Stimulated activated effector memory CD8-positive, alpha-beta T cell treated with anti-CD3 and anti-CD28 coated beads, Interleukin-12 subunit alpha, Interleukin-12 subunit beta, amount 100 ng/mL, for 72 hours (primary cell): ENCODE results near the gene KLHL22.
A peak's percentile ranks its signal among the peaks of the same experiment; 100 is the strongest.

Experiments used
- ATAC-seq: fragments of 150-1000 bp; cut with Tn5 transposase; 2 replicates; pipeline ENCODE4 v1.10.0; 2021
- DNase-seq, 2 donors: peaks; one replicate each; pipeline ENCODE4 v3.0.0; 2021 to 2022; ENCODE audit warnings: low spot score in 2 of 2
- H3K27ac Mint-ChIP-seq: one replicate; pipeline ENCODE4 v1.8.0; 2022; ENCODE audit warnings: mild to moderate bottlenecking, mixed read lengths
- H3K36me3 Mint-ChIP-seq: one replicate; pipeline ENCODE4 v1.8.0; 2022; ENCODE audit warnings: mild to moderate bottlenecking, mixed read lengths
- H3K4me1 Mint-ChIP-seq: one replicate; pipeline ENCODE4 v1.8.0; 2022; ENCODE audit warnings: mixed read lengths
- H3K4me3 Mint-ChIP-seq: one replicate; pipeline ENCODE4 v1.8.0; 2022; ENCODE audit warnings: mild to moderate bottlenecking, mixed read lengths
- H3K9me3 Mint-ChIP-seq: one replicate; pipeline ENCODE4 v1.8.0; 2022; ENCODE audit warnings: mixed read lengths

KLHL22 gene

GRCh38 chr22:20439928-20440575 is 55.5 kb downstream of the KLHL22 start:
- H3K4me3 Mint-ChIP-seq: no peak overlapping the region
- no peak for ATAC-seq
- H3K9me3 Mint-ChIP-seq: no peaks in the 10 kb centered on the region
- no peak for DNase-seq
- no peak overlapping the region for H3K27ac Mint-ChIP-seq
- H3K4me1 Mint-ChIP-seq: peaks cover 24% of the 10 kb centered on the region
- H3K36me3 Mint-ChIP-seq: peaks cover 13% of the 10 kb centered on the region

DNA sequence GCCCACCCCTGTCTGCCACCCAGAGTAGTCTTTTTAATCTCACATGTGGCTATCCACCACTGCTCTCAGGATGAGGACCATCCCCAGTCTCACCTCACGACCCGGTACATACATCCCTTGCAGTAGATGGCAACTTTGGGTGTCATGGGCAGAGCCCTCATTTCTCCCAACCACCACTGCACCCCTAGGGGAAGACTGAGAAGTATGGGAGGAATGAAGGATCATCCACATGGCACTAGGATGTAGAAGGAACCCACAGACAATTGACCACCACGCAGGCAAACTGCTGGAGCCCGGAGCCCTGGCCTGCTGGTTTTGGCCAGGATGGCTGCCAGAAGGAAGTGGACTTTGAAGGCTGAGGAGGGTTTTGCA is 56.1 kb downstream of the KLHL22 start:
- Mint-ChIP-seq H3K4me3 (no peak overlapping the region), H3K9me3 (no peaks in the 10 kb centered on the region), H3K27ac (no peak overlapping the region), H3K4me1 (peaks cover 24% of the 10 kb centered on the region), H3K36me3 (peaks cover 7% of the 10 kb centered on the region)
- DNase-seq (no peak), ATAC-seq (no peak)

- H3K9me3 Mint-ChIP-seq: no peaks in the 10 kb centered on the region
- H3K27ac Mint-ChIP-seq: no peak overlapping the region
- peaks cover 24% of the 10 kb centered on the region for H3K4me1 Mint-ChIP-seq
- DNase-seq (no peak), ATAC-seq (no peak)
- peak overlapping the region; percentile 79 for H3K4me3 Mint-ChIP-seq
- peaks cover under 1% of the 10 kb centered on the region for H3K36me3 Mint-ChIP-seq
These were observed 56.7 kb downstream of the KLHL22 start for GRCh38 chr22:20438678-20439492.

DNA sequence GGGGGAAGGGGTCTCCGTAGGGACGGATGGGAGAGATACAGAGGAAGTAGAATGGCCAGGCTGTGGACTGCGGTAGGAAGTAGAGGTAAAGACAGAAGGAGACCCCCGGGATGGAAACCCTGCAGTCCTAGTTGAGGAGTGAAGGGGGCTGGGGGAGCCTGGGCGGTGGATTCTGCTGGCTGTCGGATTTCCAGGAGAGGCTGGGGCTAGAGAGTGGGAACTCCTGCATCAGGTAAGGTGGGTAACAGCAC is 57.2 kb downstream of the KLHL22 start:
- Mint-ChIP-seq H3K27ac (no peak overlapping the region), H3K4me3 (peak overlapping the region; percentile 79), H3K9me3 (no peaks in the 10 kb centered on the region), H3K36me3 (no peaks in the 10 kb centered on the region), H3K4me1 (peaks cover 24% of the 10 kb centered on the region)
- DNase-seq: no peak
- no peak for ATAC-seq

DNA sequence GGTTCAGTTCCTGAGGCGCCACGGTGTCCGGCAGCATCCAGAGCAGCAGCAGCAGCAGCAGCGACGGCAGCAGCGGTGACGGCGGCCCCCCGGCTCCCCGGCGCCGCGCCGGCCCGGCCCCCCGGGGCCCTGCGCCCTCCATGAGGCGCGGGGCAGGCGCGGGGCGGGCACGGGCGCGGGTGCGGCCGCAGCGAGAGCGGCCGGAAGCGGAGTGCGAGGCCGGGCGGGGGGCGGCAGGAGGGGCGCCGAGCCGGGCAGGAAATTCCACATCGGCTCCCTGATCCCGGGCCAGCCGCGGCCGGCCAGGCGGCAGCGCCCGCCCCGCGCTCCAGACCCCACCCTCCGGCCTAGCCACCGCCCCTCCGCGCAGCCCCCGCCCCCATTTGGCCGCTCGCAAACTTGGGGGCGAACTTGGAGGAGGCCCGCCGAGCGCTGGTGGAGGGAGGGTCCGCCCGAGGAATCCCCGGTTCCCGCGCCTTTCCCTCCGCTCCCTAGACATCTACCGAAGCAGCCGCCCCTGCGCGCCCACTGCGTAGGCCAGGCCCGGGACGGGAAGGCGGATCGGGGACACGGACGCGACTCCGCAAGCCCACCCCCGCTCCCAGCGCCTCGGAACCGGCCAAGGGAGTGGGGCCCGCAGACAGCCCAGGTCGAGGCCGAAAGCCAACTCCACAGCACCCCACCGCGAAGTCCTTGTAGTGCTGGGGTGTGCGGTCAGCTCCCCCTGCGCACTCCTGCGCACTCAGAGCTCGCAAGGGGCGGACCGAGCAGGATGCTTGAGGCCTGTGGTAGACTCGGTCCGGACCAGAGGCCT is 57.8 kb downstream of the KLHL22 start, which contains the start of gene SCARF2:
TSS of gene SCARF2 (minus strand) at position 213 of the 814 bp plus-strand sequence. CDS start at position 142, 71 bp downstream.
- Mint-ChIP-seq H3K27ac (no peak within 1 kb of the TSS), H3K4me1 (peaks cover 24% of the 10 kb centered on the region), H3K36me3 (no peaks in the 10 kb centered on the region), H3K9me3 (no peaks in the 10 kb centered on the region), H3K4me3 (peak within 1 kb of the TSS; percentile 79)
- DNase-seq (no peak), ATAC-seq (no peak)

GRCh38 chr22:20436768-20437612 is 58.6 kb downstream of the KLHL22 start:
- Mint-ChIP-seq H3K4me3 (peak overlapping the region; percentile 79), H3K36me3 (no peaks in the 10 kb centered on the region), H3K4me1 (peaks cover 27% of the 10 kb centered on the region), H3K9me3 (no peaks in the 10 kb centered on the region), H3K27ac (no peak overlapping the region)
- DNase-seq (no peak), ATAC-seq (no peak)

DNA sequence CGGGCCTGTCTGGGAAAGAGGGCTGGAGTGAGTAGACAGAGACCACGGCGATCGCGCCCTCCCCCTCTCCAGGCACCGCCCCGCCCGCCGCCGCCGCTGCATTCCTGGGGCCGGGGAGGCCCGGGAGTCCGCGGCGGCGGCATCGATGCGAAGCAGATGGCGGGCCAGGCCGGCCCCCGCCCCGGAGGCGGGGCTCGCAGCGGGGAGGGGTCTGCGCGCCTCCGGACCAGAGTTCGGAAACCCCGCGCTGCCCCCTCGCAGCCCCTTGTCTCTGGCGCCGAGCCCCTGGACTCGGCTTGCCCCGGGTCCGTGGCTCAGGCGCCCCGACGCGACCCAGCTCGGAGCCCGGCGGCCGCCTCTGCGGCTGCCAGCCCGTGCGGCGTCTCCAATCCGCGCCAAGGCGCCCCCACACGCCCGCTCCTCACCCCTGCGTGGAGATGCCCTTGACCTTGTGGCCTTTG is 59.3 kb downstream of the KLHL22 start:
- H3K36me3 Mint-ChIP-seq: no peaks in the 10 kb centered on the region
- no peak overlapping the region for H3K27ac Mint-ChIP-seq
- H3K4me1 Mint-ChIP-seq: peaks cover 32% of the 10 kb centered on the region
- no peak for DNase-seq
- no peak for ATAC-seq
- H3K4me3 Mint-ChIP-seq: peak overlapping the region; percentile 79
- H3K9me3 Mint-ChIP-seq: no peaks in the 10 kb centered on the region

DNA sequence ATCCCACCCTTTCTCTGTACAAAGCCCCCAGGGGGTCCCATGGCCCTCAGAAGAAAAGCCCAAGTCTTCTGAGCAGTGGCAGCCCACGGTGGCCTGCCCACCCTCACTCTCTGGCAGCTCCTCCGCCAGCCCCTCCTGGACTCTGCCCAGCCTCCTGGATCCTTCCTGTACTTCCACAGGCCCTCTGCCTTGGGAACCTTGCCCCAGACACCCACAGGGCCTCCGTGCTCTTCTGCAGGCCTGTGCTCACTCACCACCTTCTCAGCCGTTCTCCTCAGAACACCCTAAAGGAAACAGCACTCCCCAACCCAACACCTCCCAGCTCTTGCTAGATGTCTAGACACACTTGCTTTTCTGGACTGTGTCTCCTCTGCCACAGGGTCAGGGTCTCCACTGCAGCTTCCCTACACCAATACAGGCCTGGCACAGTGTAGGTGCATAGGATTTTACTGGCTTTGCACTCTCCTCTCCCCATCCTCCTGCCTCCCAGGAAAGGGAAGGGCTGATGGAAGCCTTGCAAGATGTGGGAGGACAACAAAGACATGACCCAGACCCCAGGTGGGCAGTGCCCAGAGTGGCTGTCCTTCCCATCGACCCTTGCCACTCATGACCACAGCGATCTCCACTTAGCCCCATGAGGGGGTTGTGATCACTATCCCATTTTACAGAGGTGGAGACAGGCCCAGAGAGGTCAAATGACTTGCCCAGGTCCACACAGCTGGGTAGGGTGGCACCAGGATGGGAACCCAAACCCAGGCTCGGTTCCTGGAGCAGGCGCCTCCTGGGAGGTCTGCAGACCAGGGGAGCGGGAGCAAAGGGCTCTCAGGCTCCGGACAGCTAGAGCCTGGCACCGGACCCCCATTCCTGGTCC is 59.9 kb downstream of the KLHL22 start:
- Mint-ChIP-seq H3K27ac (no peak overlapping the region), H3K9me3 (no peaks in the 10 kb centered on the region), H3K36me3 (no peaks in the 10 kb centered on the region)

DNA sequence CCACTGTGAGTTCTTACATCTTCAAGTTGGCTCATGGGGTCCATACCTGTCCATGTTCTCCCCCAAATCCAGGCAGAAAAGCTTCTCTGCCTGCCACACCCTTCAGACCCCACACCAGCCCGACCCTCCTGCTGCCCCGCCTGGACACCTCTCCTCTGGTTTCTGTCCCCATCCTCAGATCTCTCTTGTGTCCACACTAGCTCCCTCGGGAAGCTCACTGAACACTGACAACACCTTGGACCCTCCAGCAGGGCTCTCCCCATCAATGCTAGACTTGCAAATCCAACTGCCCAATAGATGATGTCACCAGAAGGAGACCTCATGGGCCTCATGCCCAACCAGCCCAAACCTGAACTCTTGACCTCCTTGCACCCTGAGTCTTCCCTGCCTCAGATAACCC is 60.8 kb downstream of the KLHL22 start:
- Mint-ChIP-seq H3K9me3 (no peaks in the 10 kb centered on the region), H3K27ac (no peak overlapping the region), H3K36me3 (no peaks in the 10 kb centered on the region), H3K4me1 (peaks cover 32% of the 10 kb centered on the region), H3K4me3 (no peak overlapping the region)
- DNase-seq: no peak
- no peak for ATAC-seq

More for the DNA sequence above, 59.9 kb downstream of the KLHL22 start:
- ATAC-seq (no peak), DNase-seq (no peak)
- Mint-ChIP-seq H3K4me3 (no peak overlapping the region), H3K4me1 (peaks cover 32% of the 10 kb centered on the region)

DNA sequence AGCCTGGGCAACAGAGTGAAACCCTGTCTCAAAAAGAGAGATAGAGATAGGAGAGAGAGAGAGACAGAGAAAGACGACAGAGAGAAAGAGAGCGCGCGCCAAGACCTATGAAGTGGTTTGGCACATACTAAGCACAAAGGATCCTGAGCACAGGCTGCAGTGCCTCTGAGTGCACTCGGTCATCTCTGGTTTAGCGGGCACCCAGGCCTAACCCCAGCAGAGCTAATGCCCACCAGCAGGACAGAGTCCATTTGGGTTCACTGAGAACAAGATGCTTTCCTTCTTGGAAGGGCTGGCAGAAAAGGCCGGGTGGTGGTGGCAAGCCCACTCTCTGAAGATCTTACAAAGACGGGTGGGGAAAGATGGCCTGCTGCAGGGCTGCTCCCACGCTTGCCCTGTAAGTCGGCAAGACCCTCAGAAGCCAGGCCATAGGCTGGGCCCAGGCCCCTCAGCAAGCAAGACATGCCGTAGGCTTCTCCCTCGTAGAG is 61.3 kb downstream of the KLHL22 start:
- Mint-ChIP-seq H3K4me1 (peaks cover 32% of the 10 kb centered on the region), H3K36me3 (no peaks in the 10 kb centered on the region), H3K9me3 (no peaks in the 10 kb centered on the region), H3K4me3 (no peak overlapping the region), H3K27ac (no peak overlapping the region)
- DNase-seq (no peak), ATAC-seq (no peak)

GRCh38 chr22:20433686-20434241 is 61.8 kb downstream of the KLHL22 start:
- H3K27ac Mint-ChIP-seq: no peak overlapping the region
- DNase-seq: no peak
- no peak for ATAC-seq
- no peaks in the 10 kb centered on the region for H3K9me3 Mint-ChIP-seq
- H3K4me1 Mint-ChIP-seq: peaks cover 37% of the 10 kb centered on the region
- H3K4me3 Mint-ChIP-seq: no peak overlapping the region
- H3K36me3 Mint-ChIP-seq: no peaks in the 10 kb centered on the region

GRCh38 chr22:20433191-20433590 is 62.4 kb downstream of the KLHL22 start:
- ATAC-seq: no peak
- no peak overlapping the region for H3K4me3 Mint-ChIP-seq
- DNase-seq: no peak

GRCh38 chr22:20432244-20432686 is 63.3 kb downstream of the KLHL22 start:
- Mint-ChIP-seq H3K4me3 (peak overlapping the region; percentile 80), H3K4me1 (peaks cover 32% of the 10 kb centered on the region)
- no peak for ATAC-seq

More at GRCh38 chr22:20433191-20433590, 62.4 kb downstream of the KLHL22 start:
- Mint-ChIP-seq H3K27ac (no peak overlapping the region), H3K4me1 (peaks cover 35% of the 10 kb centered on the region), H3K9me3 (no peaks in the 10 kb centered on the region), H3K36me3 (no peaks in the 10 kb centered on the region)

More at GRCh38 chr22:20432244-20432686, 63.3 kb downstream of the KLHL22 start:
- no peak overlapping the region for H3K27ac Mint-ChIP-seq
- DNase-seq: no peak
- H3K9me3 Mint-ChIP-seq: no peaks in the 10 kb centered on the region
- H3K36me3 Mint-ChIP-seq: no peaks in the 10 kb centered on the region
